Measurements from ENCODE around the gene RAD9A.
A peak's percentile ranks its signal among the peaks of the same experiment; 100 is the strongest.

The RAD9A gene

DNA sequence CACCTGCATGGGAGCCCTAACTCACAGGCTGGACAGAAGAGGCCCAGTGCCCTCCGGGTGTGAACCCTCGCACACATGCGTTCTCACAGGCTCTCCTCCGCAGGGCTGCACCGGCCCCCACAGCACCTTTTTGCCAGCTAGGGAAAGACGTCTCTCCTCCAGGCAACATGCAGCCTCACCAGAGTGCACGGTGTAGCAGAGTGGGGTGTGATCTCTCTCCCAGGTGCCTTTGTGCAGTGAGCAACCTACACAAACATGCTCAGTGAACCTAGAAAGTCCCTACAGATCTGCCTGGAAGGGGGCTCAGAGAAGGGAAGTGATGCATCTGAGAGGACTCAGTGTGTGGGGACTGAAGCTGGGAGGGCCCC lies 20.0 kb downstream of the RAD9A start:
- H3K9me3 ChIP-seq (ENCODE audit: control insufficient read depth, insufficient read depth, low read length), result no peaks in the 10 kb centered on the region
- H3K36me3 ChIP-seq (ENCODE audit: insufficient read depth, low read length), result no peaks in the 10 kb centered on the region
- no peak overlapping the region for H3K9ac ChIP-seq (ENCODE audit: low read depth, low read length)
- H3K4me1 ChIP-seq (ENCODE audit: insufficient read depth, low read length), result peaks cover 8% of the 10 kb centered on the region; the same call in 1 of the 2 replicates

- Histone ChIP-seq H3K9me3 (ENCODE audit: control insufficient read depth, insufficient read depth, low read length) (no peaks in the 10 kb centered on the region), H3K36me3 (ENCODE audit: insufficient read depth, low read length) (no peaks in the 10 kb centered on the region), H3K4me1 (ENCODE audit: insufficient read depth, low read length) (peaks cover 8% of the 10 kb centered on the region; the same call in 1 of the 2 replicates), H3K9ac (ENCODE audit: low read depth, low read length) (no peak overlapping the region)
These were observed 20.9 kb downstream of the RAD9A start for GRCh38 chr11:67412495-67413179.

- H3K9ac ChIP-seq (ENCODE audit: low read depth, low read length), result no peak overlapping the region
- peaks cover 8% of the 10 kb centered on the region; the same call in 1 of the 2 replicates for H3K4me1 ChIP-seq (ENCODE audit: insufficient read depth, low read length)
- H3K36me3 ChIP-seq (ENCODE audit: insufficient read depth, low read length), result no peaks in the 10 kb centered on the region
- H3K9me3 ChIP-seq (ENCODE audit: control insufficient read depth, insufficient read depth, low read length), result no peaks in the 10 kb centered on the region
These were observed 21.6 kb downstream of the RAD9A start for GRCh38 chr11:67413266-67413849.

- Histone ChIP-seq H3K9ac (ENCODE audit: low read depth, low read length) (peak within 1 kb of the TSS; percentile 53; the same call in 1 of the 2 replicates), H3K9me3 (ENCODE audit: control insufficient read depth, insufficient read depth, low read length) (no peaks in the 10 kb centered on the region), H3K36me3 (ENCODE audit: insufficient read depth, low read length) (no peaks in the 10 kb centered on the region), H3K4me1 (ENCODE audit: insufficient read depth, low read length) (peaks cover 8% of the 10 kb centered on the region; the same call in 1 of the 2 replicates)
These were observed 23.9 kb downstream of the RAD9A start, which contains the start of gene CARNS1 for GRCh38 chr11:67415501-67416304. CARNS1 (plus strand) TSS chr11:67415678; CDS start chr11:67416200, 522 bp downstream.

DNA sequence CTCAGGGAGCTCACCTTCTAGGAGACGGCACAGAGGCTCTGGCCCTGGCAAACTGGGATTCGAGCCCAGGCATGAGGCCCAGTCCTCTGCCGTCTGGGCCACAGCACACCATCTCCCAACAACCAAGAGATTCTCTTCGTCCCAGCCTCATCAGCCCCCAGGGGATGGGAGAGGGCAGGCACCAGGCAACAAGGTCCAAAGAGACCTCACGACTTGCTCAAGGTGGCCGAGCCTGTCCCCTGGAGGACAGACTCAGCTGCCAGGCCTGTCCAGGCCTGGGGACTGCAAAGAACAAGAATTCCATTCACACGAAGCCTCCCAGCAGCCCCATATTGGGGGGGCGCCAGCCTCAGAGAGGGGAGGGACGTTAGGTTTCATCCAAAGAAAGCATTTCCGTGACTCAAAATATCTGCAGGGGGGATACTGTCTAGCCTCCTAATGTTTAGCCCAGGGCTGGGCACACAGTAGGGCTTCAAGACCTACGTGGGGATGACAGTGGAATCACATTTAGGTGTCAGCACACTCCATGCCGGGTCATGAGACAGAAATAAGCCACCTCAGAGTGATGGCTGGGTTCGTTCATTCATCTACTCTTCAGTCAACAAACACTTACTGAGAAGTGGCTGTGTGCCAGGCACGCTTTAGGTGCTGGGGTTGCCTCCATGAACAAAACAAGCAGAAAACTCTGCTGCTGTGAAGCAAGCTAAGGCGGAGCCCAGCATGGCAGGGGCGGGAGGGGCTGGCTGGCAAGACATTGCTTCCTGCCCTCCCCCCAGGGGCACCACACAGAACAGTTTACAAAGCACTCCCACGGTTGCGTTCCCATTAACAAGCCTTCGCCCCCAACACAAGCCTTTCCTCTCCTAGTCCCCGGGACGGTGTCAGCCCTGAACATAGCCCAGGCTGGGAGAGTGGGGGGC lies 24.9 kb downstream of the RAD9A start:
- Histone ChIP-seq H3K4me1 (ENCODE audit: insufficient read depth, low read length) (peaks cover 8% of the 10 kb centered on the region; the same call in 1 of the 2 replicates), H3K9me3 (ENCODE audit: control insufficient read depth, insufficient read depth, low read length) (no peaks in the 10 kb centered on the region), H3K36me3 (ENCODE audit: insufficient read depth, low read length) (no peaks in the 10 kb centered on the region), H3K9ac (ENCODE audit: low read depth, low read length) (no peak overlapping the region)

- no peaks in the 10 kb centered on the region for H3K9me3 ChIP-seq (ENCODE audit: control insufficient read depth, insufficient read depth, low read length)
These were observed 25.6 kb downstream of the RAD9A start for GRCh38 chr11:67417425-67417824.

DNA sequence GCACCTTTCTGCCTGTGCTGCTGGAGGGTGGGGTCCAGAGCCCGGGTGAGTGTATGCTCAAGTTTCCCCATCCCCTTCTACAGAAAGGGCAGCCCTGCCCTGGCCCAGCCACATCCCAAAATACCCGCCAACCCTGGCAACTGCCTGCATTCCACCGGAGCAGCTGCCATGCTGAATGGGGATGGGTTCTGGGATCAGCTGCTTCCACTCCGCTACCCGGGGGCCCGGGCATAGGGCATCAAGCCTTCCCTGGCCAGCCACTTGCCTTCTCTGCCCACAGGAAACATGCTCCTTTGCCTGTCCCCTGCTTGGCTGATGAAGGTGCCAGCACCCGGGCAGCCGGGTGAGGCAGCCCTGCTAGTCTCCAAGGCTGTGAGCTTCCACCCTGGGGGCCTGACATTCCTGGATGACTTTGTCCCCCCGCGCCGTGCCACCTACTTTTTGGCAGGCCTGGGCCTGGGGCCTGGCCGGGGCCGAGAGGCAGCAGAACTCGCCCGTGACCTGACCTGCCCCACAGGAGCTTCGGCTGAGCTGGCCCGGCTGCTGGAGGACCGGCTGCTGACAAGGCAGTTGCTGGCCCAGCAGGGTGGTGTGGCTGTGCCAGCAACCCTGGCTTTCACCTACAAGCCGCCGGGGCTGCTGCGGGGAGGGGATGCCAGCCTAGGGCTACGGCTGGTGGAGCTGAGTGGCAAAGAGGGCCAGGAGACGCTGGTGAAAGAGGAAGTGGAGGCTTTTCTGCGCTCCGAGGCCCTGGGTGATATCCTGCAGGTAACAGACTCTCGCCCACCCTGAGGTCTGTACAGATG lies 26.9 kb downstream of the RAD9A start:
- no peak overlapping the region for H3K9ac ChIP-seq (ENCODE audit: low read depth, low read length)
- H3K4me1 ChIP-seq (ENCODE audit: insufficient read depth, low read length), result peaks cover 11% of the 10 kb centered on the region; the same call in 1 of the 2 replicates
- H3K36me3 ChIP-seq (ENCODE audit: insufficient read depth, low read length), result no peaks in the 10 kb centered on the region
- H3K9me3 ChIP-seq (ENCODE audit: control insufficient read depth, insufficient read depth, low read length), result no peaks in the 10 kb centered on the region

More at GRCh38 chr11:67417425-67417824, 25.6 kb downstream of the RAD9A start:
- no peaks in the 10 kb centered on the region for H3K36me3 ChIP-seq (ENCODE audit: insufficient read depth, low read length)
- H3K4me1 ChIP-seq (ENCODE audit: insufficient read depth, low read length), result peaks cover 8% of the 10 kb centered on the region; the same call in 1 of the 2 replicates
- H3K9ac ChIP-seq (ENCODE audit: low read depth, low read length), result no peak overlapping the region

DNA sequence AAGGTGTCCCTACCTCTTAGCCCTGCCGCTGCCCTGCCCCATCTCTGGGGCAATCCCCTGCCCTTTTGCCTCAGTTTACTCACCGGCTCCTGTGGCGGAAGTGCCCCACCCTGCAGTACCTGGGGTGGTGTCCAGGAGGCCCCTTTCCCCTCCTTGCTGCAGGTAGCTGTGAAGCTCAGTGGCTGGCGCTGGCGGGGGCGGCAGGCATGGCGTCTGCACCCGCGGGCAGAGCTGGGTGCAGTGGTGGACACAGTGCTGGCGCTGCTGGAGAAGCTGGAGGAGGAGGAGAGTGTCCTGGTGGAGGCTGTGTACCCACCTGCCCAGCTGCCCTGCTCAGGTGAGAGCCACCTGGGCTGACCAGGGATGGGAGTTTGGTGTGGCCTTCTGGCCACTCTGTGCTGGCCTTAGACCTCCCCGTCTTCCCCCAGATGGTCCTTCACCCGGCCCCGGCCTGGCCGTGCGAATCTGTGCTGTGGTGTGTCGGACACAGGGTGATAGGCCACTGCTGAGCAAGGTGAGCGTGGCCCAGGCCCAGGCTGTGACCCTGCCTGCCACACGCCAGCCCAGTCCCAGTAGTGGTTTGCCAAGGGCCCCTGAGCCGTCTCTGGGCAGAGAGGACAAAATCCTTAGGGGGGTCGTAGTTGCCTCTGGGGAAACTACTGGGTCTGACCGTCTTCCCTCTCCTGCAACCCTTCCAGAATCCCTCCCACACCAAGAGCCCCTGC lies 27.7 kb downstream of the RAD9A start:
- Histone ChIP-seq H3K4me1 (ENCODE audit: insufficient read depth, low read length) (peaks cover 11% of the 10 kb centered on the region; the same call in 1 of the 2 replicates), H3K9me3 (ENCODE audit: control insufficient read depth, insufficient read depth, low read length) (no peaks in the 10 kb centered on the region), H3K36me3 (ENCODE audit: insufficient read depth, low read length) (no peaks in the 10 kb centered on the region), H3K9ac (ENCODE audit: low read depth, low read length) (no peak overlapping the region)

- H3K4me1 ChIP-seq (ENCODE audit: insufficient read depth, low read length), result peaks cover 11% of the 10 kb centered on the region; the same call in 1 of the 2 replicates
These were observed 28.4 kb downstream of the RAD9A start for GRCh38 chr11:67420147-67420645.

GRCh38 chr11:67420646-67421429 lies 29.1 kb downstream of the RAD9A start:
- Histone ChIP-seq H3K9ac (ENCODE audit: low read depth, low read length) (peak overlapping the region; percentile 58), H3K9me3 (ENCODE audit: control insufficient read depth, insufficient read depth, low read length) (no peaks in the 10 kb centered on the region), H3K36me3 (ENCODE audit: insufficient read depth, low read length) (no peaks in the 10 kb centered on the region), H3K4me1 (ENCODE audit: insufficient read depth, low read length) (peaks cover 11% of the 10 kb centered on the region; the same call in 1 of the 2 replicates)

More at GRCh38 chr11:67420147-67420645, 28.4 kb downstream of the RAD9A start:
- H3K9ac ChIP-seq (ENCODE audit: low read depth, low read length), result peak overlapping the region; percentile 58
- H3K36me3 ChIP-seq (ENCODE audit: insufficient read depth, low read length), result no peaks in the 10 kb centered on the region
- H3K9me3 ChIP-seq (ENCODE audit: control insufficient read depth, insufficient read depth, low read length), result no peaks in the 10 kb centered on the region

- Histone ChIP-seq H3K36me3 (ENCODE audit: insufficient read depth, low read length) (no peaks in the 10 kb centered on the region), H3K9me3 (ENCODE audit: control insufficient read depth, insufficient read depth, low read length) (no peaks in the 10 kb centered on the region), H3K9ac (ENCODE audit: low read depth, low read length) (peak overlapping the region; percentile 34; the same call in 1 of the 2 replicates), H3K4me1 (ENCODE audit: insufficient read depth, low read length) (peaks cover 6% of the 10 kb centered on the region; the same call in 1 of the 2 replicates)
These were observed 29.7 kb downstream of the RAD9A start for GRCh38 chr11:67421430-67422031.

Data from ES-I3 (cell line).